Middle frontal gyrus (tissue), 1 donor: Measurements from ENCODE around the gene LARP4B.
"Not testable (repeated sequence)": the region's sequence is repeated elsewhere in the genome, so short reads cannot be mapped to it uniquely, and the experiment has no call there.

Source experiments
- DNase-seq: peaks from one replicate; pipeline ENCODE4 v3.0.0-alpha.2; 2015; ENCODE audit warnings: low spot score; ENCODE audit errors: extremely low spot score

Gene LARP4B

GRCh38 chr10:773562-774161, 157.8 kb downstream of the LARP4B start:
- no peak for DNase-seq

GRCh38 chr10:772227-772637, 159.3 kb downstream of the LARP4B start:
- DNase-seq = no peak

GRCh38 chr10:771647-772046, 159.9 kb downstream of the LARP4B start:
- no peak for DNase-seq

- no peak for DNase-seq
Observed at GRCh38 chr10:770975-771374, 160.5 kb downstream of the LARP4B start.

GRCh38 chr10:770048-770712, 161.3 kb downstream of the LARP4B start:
- DNase-seq = not testable (repeated sequence)

GRCh38 chr10:767794-768193, 163.7 kb downstream of the LARP4B start:
- no peak for DNase-seq

GRCh38 chr10:767211-767610, 164.3 kb downstream of the LARP4B start:
- no peak for DNase-seq

GRCh38 chr10:761376-761775, 170.1 kb downstream of the LARP4B start:
- no peak for DNase-seq

GRCh38 chr10:760622-761021, 170.9 kb downstream of the LARP4B start:
- DNase-seq = no peak

GRCh38 chr10:759898-760477, 171.5 kb downstream of the LARP4B start:
- no peak for DNase-seq
